ENCODE results near the gene HID1. TPM values are rescaled to one million over a fixed set of nuclear protein-coding genes. Genes with fewer than 3 reads are reported as not detected.
"Not testable (repeated sequence)": the region's sequence is repeated elsewhere in the genome, so short reads cannot be mapped to it uniquely, and the experiment has no call there.

HID1 gene
- polyA plus RNA-seq, 1 donor from 2014 or later = 26.6 TPM

DNA sequence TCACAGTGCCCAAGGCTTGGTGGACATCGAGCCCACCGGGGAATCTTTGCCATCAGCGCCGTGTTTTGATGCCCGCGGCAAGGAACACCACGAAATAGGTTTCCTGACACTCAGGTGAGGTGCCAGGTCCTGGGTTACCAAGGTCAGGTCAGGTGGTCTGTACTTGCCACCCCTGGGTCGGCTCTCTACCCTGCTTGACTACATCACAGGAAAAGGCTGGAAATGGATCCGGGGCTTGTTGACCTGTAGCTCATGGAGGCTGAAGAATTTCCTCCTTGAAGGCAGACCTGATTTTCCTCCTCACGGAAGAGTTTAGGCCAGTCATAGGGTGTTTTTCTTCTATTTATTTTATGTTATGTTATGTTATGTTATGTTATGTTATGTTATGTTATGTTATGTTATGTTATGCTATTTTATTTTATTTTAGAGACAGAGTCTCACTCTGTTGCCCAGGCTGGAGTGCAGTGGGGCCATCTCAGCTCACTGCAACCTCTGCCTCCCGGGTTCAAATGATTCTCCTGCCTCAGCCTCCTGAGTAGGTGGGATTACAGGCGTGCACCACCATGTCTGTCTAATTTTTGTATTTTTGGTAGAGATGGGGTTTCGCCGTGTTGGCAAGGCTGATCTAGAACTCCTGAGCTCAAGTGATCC is 10.2 kb upstream of the HID1 start:
- peak; percentile 14 for TF ChIP-seq MXI1 (conservative IDR thresholded peaks at IDR 0.05; ENCODE audit: poor library complexity, severe bottlenecking)
- H3K27ac ChIP-seq (ENCODE audit: low read length) = peak overlapping the region; percentile 90
- H2AFZ ChIP-seq (ENCODE audit: low read depth, low read length) = peak overlapping the region; percentile 97

DNA sequence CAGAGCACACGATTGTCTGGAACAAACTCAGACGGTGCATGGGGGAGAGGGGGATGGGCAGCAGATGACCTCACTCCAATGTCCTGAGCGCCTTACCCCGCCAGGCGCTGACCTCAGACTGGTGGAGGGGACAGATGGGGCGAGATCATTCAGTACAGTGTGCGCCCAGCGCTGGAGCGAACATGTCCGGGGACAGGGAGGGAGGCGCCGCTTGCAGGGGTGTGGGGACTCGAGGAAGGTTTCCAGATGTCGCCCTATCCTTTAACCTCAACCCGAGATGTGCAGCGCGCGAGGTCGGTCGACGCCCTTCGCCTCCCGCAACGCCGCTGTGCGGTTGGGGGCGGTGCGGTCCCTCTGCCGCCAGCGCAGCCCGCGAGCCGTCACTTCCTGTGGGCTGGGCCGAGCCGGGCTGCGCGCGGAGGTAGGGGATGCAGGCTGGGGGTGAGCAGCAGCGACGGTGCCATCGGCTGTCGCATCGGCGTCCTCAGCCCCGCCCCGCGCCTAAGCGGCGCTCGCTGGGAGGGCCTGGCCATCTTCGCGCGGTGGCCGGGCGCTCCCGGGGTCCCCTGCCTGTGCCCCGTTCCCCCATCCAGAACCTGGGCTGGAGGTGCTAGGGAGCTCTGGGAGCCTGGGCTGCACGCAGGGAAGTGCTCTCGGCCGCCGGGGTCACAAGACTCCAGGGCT is 9.6 kb upstream of the HID1 start:
- Histone ChIP-seq H3K79me2 (replicated peaks; ENCODE audit: insufficient read depth, low read length) (no peaks in the 10 kb centered on the region), H3K9me2 (ENCODE audit: insufficient read depth, low read length) (no peaks in the 10 kb centered on the region), H4K20me1 (ENCODE audit: insufficient read depth) (no peaks in the 10 kb centered on the region), H3K9ac (ENCODE audit: low read length) (peak overlapping the region; percentile 92), H3K36me3 (ENCODE audit: insufficient read depth, low read length) (no peaks in the 10 kb centered on the region), H3F3A (ENCODE audit: insufficient read depth, low read length, poor library complexity, severe bottlenecking) (no peaks in the 10 kb centered on the region), H3K9me3 (ENCODE audit: low read length) (no peaks in the 10 kb centered on the region), H3K27ac (ENCODE audit: low read length) (peak overlapping the region; percentile 90), H3K4me3 (ENCODE audit: low read length) (peak overlapping the region; percentile 90), H3K4me2 (ENCODE audit: low read length) (peak overlapping the region; percentile 96), H2AFZ (ENCODE audit: low read depth, low read length) (peak overlapping the region; percentile 97), H3K27me3 (ENCODE audit: insufficient read depth, low read depth, low read length) (no peaks in the 10 kb centered on the region)
- peak; percentile 23 for TF ChIP-seq SMC3 (conservative IDR thresholded peaks at IDR 0.05; ENCODE audit: poor library complexity)
- TF ChIP-seq, protein P1, sequence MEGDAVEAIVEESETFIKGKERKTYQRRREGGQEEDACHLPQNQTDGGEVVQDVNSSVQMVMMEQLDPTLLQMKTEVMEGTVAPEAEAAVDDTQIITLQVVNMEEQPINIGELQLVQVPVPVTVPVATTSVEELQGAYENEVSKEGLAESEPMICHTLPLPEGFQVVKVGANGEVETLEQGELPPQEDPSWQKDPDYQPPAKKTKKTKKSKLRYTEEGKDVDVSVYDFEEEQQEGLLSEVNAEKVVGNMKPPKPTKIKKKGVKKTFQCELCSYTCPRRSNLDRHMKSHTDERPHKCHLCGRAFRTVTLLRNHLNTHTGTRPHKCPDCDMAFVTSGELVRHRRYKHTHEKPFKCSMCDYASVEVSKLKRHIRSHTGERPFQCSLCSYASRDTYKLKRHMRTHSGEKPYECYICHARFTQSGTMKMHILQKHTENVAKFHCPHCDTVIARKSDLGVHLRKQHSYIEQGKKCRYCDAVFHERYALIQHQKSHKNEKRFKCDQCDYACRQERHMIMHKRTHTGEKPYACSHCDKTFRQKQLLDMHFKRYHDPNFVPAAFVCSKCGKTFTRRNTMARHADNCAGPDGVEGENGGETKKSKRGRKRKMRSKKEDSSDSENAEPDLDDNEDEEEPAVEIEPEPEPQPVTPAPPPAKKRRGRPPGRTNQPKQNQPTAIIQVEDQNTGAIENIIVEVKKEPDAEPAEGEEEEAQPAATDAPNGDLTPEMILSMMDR (IDR thresholded peaks at IDR 0.05; ENCODE audit: poor library complexity, severe bottlenecking) = peak; percentile 60
- peak; percentile 61 for TF ChIP-seq MXI1 (conservative IDR thresholded peaks at IDR 0.05; ENCODE audit: poor library complexity, severe bottlenecking)
- peak; percentile 84 for TF ChIP-seq TAF1 (IDR thresholded peaks at IDR 0.05; ENCODE audit: low read depth)
- peak; percentile 71 for TF ChIP-seq EP300 (conservative IDR thresholded peaks at IDR 0.05; ENCODE audit: poor library complexity, severe bottlenecking)
- TF ChIP-seq, protein P2, sequence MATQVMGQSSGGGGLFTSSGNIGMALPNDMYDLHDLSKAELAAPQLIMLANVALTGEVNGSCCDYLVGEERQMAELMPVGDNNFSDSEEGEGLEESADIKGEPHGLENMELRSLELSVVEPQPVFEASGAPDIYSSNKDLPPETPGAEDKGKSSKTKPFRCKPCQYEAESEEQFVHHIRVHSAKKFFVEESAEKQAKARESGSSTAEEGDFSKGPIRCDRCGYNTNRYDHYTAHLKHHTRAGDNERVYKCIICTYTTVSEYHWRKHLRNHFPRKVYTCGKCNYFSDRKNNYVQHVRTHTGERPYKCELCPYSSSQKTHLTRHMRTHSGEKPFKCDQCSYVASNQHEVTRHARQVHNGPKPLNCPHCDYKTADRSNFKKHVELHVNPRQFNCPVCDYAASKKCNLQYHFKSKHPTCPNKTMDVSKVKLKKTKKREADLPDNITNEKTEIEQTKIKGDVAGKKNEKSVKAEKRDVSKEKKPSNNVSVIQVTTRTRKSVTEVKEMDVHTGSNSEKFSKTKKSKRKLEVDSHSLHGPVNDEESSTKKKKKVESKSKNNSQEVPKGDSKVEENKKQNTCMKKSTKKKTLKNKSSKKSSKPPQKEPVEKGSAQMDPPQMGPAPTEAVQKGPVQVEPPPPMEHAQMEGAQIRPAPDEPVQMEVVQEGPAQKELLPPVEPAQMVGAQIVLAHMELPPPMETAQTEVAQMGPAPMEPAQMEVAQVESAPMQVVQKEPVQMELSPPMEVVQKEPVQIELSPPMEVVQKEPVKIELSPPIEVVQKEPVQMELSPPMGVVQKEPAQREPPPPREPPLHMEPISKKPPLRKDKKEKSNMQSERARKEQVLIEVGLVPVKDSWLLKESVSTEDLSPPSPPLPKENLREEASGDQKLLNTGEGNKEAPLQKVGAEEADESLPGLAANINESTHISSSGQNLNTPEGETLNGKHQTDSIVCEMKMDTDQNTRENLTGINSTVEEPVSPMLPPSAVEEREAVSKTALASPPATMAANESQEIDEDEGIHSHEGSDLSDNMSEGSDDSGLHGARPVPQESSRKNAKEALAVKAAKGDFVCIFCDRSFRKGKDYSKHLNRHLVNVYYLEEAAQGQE (IDR thresholded peaks at IDR 0.05; ENCODE audit: borderline replicate concordance) = peak; percentile 65
- TF ChIP-seq RAD21 (conservative IDR thresholded peaks at IDR 0.05) = no peak
- no peak for TF ChIP-seq EZH2 (IDR thresholded peaks at IDR 0.05; ENCODE audit: borderline replicate concordance, insufficient read depth, low read length, poor library complexity, severe bottlenecking)
- TF ChIP-seq POLR2AphosphoS5 (IDR thresholded peaks at IDR 0.05) = peak; percentile 95

More for the DNA sequence above, 10.2 kb upstream of the HID1 start:
- H3K9me3 ChIP-seq (ENCODE audit: low read length); H3K9me2 ChIP-seq (ENCODE audit: insufficient read depth, low read length); H4K20me1 ChIP-seq (ENCODE audit: insufficient read depth); H3F3A ChIP-seq (ENCODE audit: insufficient read depth, low read length, poor library complexity, severe bottlenecking); H3K27me3 ChIP-seq (ENCODE audit: insufficient read depth, low read depth, low read length); H3K79me2 ChIP-seq (replicated peaks; ENCODE audit: insufficient read depth, low read length); H3K36me3 ChIP-seq (ENCODE audit: insufficient read depth, low read length): not testable (repeated sequence)
- Histone ChIP-seq H3K4me3 (ENCODE audit: low read length) (peak overlapping the region; percentile 90), H3K9ac (ENCODE audit: low read length) (peak overlapping the region; percentile 92), H3K4me2 (ENCODE audit: low read length) (peak overlapping the region; percentile 96)

All from neural cell (in vitro differentiated cells).